Caco-2 (cell line): ENCODE measurements around the gene BDH1. TPM values are rescaled to one million over a fixed set of nuclear protein-coding genes. Genes with fewer than 3 reads are reported as not detected.

Experiments used
- BruUV-seq: library from RNA; stranded (reverse); fragments of 400-500 nt; replicated peaks from 2 replicates; lab custom pipeline; 2021; lab: Mats Ljungman, UMichigan
- CTCF ChIA-PET: fragments of 300-600 bp; sonication (Branson Sonifier 250); formaldehyde crosslinking; loops from one replicate; lab custom pipeline; 2022; ENCODE audit warnings: antibody characterized with exemption; lab: Charles Lee
- POLR2A ChIA-PET: fragments of 300-600 bp; sonication (Branson Sonifier 250); formaldehyde crosslinking; loops from one replicate; lab custom pipeline; 2022; ENCODE audit warnings: antibody characterized with exemption; lab: Charles Lee
- DNase-seq, 2 experiments: peaks; one replicate each; pipeline versions ENCODE4 v3.0.0 to v3.0.0-alpha.2; 2020 to 2022
- H3K27me3 ChIP-seq: replicated peaks from 2 replicates; pipeline ENCODE4 v1.6.0; 2011; ENCODE audit warnings: low read length; ENCODE audit not compliant: control insufficient read depth, insufficient read depth
- H3K36me3 ChIP-seq: 2 replicates; pipeline ENCODE4 v1.5.1; 2011; ENCODE audit warnings: low read length; ENCODE audit not compliant: control insufficient read depth, insufficient read depth
- H3K4me1 ChIP-seq: fragments of 250-450 bp; sonication (Bioruptor Pico); 2 replicates; pipeline ENCODE4 v1.5.1; 2020; ENCODE audit warnings: mild to moderate bottlenecking
- H3K4me3 ChIP-seq: 2 replicates; pipeline ENCODE4 v1.5.1; 2011; ENCODE audit warnings: low read depth, mild to moderate bottlenecking, control low read depth, low read length
- H3K9me3 ChIP-seq: fragments of 250-450 bp; sonication (Bioruptor Pico); 2 replicates; pipeline ENCODE4 v1.5.1; 2020; ENCODE audit warnings: mild to moderate bottlenecking, moderate library complexity
- H3K27ac Mint-ChIP-seq: one replicate; pipeline ENCODE4 v1.8.0; 2022; ENCODE audit warnings: mixed read lengths; ENCODE audit not compliant: unreplicated experiment
- H3K27me3 Mint-ChIP-seq: one replicate; pipeline ENCODE4 v1.8.0; 2022; ENCODE audit warnings: mixed read lengths; ENCODE audit not compliant: insufficient read depth, unreplicated experiment
- H3K36me3 Mint-ChIP-seq: one replicate; pipeline ENCODE4 v1.8.0; 2022; ENCODE audit warnings: mild to moderate bottlenecking, mixed read lengths; ENCODE audit not compliant: insufficient read depth, unreplicated experiment
- H3K4me1 Mint-ChIP-seq: one replicate; pipeline ENCODE4 v1.8.0; 2022; ENCODE audit warnings: low read depth, mixed read lengths; ENCODE audit not compliant: unreplicated experiment
- H3K4me3 Mint-ChIP-seq: one replicate; pipeline ENCODE4 v1.8.0; 2022; ENCODE audit warnings: mild to moderate bottlenecking, moderate library complexity, mixed read lengths; ENCODE audit not compliant: unreplicated experiment
- H3K9me3 Mint-ChIP-seq: one replicate; pipeline ENCODE4 v1.8.0; 2022; ENCODE audit warnings: mixed read lengths; ENCODE audit not compliant: unreplicated experiment
- CTCF ChIP-seq, 2 experiments: fragments of 200-600 bp in 1 of 2; IDR thresholded peaks; 1 replicate in 1 of 2; 2 replicates in 1 of 2; pipeline versions ENCODE4 v1.5.1 to v1.8.0; 2011 to 2022; ENCODE audit warnings: antibody characterized with exemption in 1 of 2, control low read depth in 1 of 2, inconsistent platforms in 1 of 2, low read depth in 1 of 2, low read length in 1 of 2, mild to moderate bottlenecking in 1 of 2, moderate library complexity in 1 of 2; ENCODE audit not compliant: insufficient read depth in 1 of 2, severe bottlenecking in 1 of 2, unreplicated experiment in 1 of 2
- intact Hi-C: fragments of 100-400 bp; cut with micrococcal nuclease; formaldehyde crosslinking; loops from one replicate; pipeline ENCODE4 v1.10.0; 2022; ENCODE audit not compliant: unreplicated experiment
- total RNA-seq: library from RNA; stranded (reverse); gene quantifications from 2 replicates; pipeline ENCODE4 v1.2.3, GENCODE V29; 2022

BDH1 gene
- total RNA-seq, 1 experiment from 2014 or later = 41.8 TPM

DNA sequence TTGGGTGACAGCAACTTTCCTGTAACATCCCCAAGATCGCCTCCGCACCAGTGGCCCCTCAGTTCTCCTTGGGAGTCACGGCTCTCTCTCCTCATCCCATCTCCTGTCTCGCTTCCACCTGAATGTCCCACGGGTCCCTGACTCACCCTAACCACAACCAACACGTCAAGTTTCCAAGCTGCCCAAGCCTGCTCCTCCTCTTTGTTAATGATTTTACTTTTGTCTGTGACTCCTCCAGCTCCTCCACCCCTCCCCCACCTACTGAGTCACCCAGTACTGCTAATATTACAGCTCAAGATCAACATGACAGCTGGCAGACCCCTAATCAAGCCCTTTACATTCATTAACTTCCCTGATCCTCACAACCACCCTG is 39.3 kb downstream of the BDH1 start:
- H3K36me3 Mint-ChIP-seq = peaks cover 11% of the 10 kb centered on the region

DNA sequence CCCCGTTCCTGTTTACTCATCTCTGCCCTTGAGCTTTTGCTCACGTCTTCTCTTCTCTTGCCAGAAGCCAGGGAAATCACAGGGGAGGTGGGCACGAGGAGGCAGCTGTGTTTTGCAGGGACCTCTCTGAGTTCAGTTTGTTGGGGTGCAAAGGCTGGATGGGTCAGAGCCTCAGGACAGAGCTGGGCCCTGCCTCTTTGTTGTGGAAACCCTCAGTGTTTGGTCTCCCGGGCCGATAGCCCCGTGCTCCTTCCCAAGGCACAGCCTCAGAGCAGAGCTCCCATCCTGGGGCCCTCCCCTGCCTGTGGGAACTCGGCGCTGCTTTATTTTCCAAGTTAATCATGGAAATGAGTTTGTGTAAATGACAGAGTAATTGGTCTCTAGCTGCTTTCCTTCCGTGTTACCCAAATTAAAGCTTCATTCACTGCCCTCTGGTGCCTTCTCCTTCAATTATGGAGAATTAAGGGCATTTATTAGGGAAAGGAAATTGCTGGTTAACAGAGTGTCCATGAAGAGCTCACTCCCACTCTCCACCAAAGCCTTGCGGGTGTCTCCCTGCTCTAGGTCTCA is 40.9 kb downstream of the BDH1 start:
- no peaks in the 10 kb centered on the region for H3K9me3 ChIP-seq
- intact Hi-C loops = no loop called here
- no peak overlapping the region for H3K4me3 ChIP-seq
- peaks cover 30% of the 10 kb centered on the region for H3K4me1 Mint-ChIP-seq
- no peaks in the 10 kb centered on the region for H3K9me3 Mint-ChIP-seq
- H3K27me3 Mint-ChIP-seq = no peaks in the 10 kb centered on the region
- no peak for DNase-seq
- no peak overlapping the region for H3K27ac Mint-ChIP-seq
- H3K36me3 Mint-ChIP-seq = peaks cover 15% of the 10 kb centered on the region
- peaks cover 17% of the 10 kb centered on the region for H3K4me1 ChIP-seq
- ChIA-PET CTCF (no interaction called here), POLR2A (interaction anchor here (0.6 kb wide), 2 partner anchors 8 to 234 kb away, joined by 3 read pairs; no protein-coding TSS in a partner anchor)
- no TSS peak for BruUV-seq
- H3K27me3 ChIP-seq = no peaks in the 10 kb centered on the region
- H3K4me3 Mint-ChIP-seq = no peak overlapping the region
- no peaks in the 10 kb centered on the region; the same call in 1 of the 2 replicates for H3K36me3 ChIP-seq
- TF ChIP-seq CTCF (IDR thresholded peaks at IDR 0.05; ENCODE audit: insufficient read depth in 1 of 2, low read depth in 1 of 2, low read length in 1 of 2, severe bottlenecking in 1 of 2, unreplicated experiment in 1 of 2) = no peak

More for the DNA sequence above, 39.3 kb downstream of the BDH1 start:
- no TSS peak for BruUV-seq
- H3K9me3 Mint-ChIP-seq = no peaks in the 10 kb centered on the region
- no peak overlapping the region for H3K4me3 ChIP-seq
- H3K4me1 ChIP-seq = peaks cover 29% of the 10 kb centered on the region
- peak overlapping the region; percentile 4 for H3K27ac Mint-ChIP-seq
- peak overlapping the region; percentile 2 for H3K4me3 Mint-ChIP-seq
- DNase-seq = peak; percentile 70 to 83
- CTCF ChIA-PET = interaction anchor here (0.6 kb wide), 1 partner anchor 59 kb away, joined by 4 read pairs; no protein-coding TSS in a partner anchor
- intact Hi-C loops = no loop called here
- no peak for TF ChIP-seq CTCF (IDR thresholded peaks at IDR 0.05; ENCODE audit: insufficient read depth in 1 of 2, low read depth in 1 of 2, low read length in 1 of 2, severe bottlenecking in 1 of 2, unreplicated experiment in 1 of 2)
- H3K27me3 Mint-ChIP-seq = no peaks in the 10 kb centered on the region
- no peaks in the 10 kb centered on the region for H3K27me3 ChIP-seq
- no peaks in the 10 kb centered on the region for H3K9me3 ChIP-seq
- H3K4me1 Mint-ChIP-seq = peaks cover 39% of the 10 kb centered on the region
- H3K36me3 ChIP-seq = no peaks in the 10 kb centered on the region; the same call in 1 of the 2 replicates
- POLR2A ChIA-PET = no interaction called here

DNA sequence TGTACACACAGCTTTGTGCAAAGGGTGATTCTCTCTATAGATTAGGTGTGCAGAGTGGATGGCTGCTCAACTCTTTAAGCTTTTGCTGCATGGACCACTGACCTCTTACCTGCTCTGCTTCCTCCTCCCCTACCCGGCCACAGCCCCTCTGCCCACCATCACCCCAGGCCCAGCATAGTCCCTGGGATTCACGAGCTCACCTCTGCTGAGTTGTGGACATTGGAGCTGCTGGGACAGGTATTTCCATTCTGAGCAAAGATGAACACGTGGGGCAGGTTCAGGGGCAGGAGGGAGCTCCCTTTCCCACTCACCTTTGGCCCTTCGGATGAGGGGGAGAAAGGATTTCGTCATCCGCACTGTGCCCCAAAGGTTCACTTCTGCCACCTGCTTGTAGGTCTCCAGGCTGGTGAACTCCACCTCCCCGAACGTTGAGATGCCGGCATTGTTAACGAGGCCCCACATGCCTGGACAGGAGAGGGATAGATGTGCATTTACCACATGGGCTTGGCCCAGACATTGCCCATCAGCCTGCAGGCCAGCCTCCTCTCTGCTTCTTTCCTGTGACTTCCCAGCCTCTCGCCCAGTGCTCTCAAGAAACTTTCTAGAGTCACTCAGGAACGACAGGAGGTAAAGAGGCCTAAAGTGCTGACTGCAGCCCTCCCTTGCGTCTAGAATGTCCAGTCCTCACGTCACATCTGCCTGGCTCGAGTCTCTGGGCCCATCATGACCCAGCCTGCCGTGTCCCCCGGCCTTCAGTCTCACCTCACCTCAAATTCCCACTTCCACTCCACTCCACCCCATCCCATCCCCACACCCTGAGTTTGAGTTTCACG is 41.6 kb downstream of the BDH1 start:
- DNase-seq = no peak
- ChIA-PET CTCF (interaction anchor here (1.1 kb wide), 1 partner anchor 12 kb away, joined by 5 read pairs; no protein-coding TSS in a partner anchor), POLR2A (interaction anchor here (0.6 kb wide), 1 partner anchor 9 kb away, joined by 3 read pairs; no protein-coding TSS in a partner anchor)
- H3K27ac Mint-ChIP-seq = no peak overlapping the region
- no peaks in the 10 kb centered on the region; the same call in 1 of the 2 replicates for H3K36me3 ChIP-seq
- peaks cover 17% of the 10 kb centered on the region for H3K36me3 Mint-ChIP-seq
- intact Hi-C loops = no loop called here
- H3K4me1 ChIP-seq = peaks cover 17% of the 10 kb centered on the region
- no peak overlapping the region for H3K4me3 Mint-ChIP-seq
- no peaks in the 10 kb centered on the region for H3K27me3 Mint-ChIP-seq
- H3K4me3 ChIP-seq = no peak overlapping the region
- H3K9me3 Mint-ChIP-seq = no peaks in the 10 kb centered on the region
- no peaks in the 10 kb centered on the region for H3K9me3 ChIP-seq
- no peaks in the 10 kb centered on the region for H3K27me3 ChIP-seq
- BruUV-seq = no TSS peak
- H3K4me1 Mint-ChIP-seq = peaks cover 28% of the 10 kb centered on the region
- no peak for TF ChIP-seq CTCF (IDR thresholded peaks at IDR 0.05; ENCODE audit: insufficient read depth in 1 of 2, low read depth in 1 of 2, low read length in 1 of 2, severe bottlenecking in 1 of 2, unreplicated experiment in 1 of 2)
